Measurements from ENCODE around the gene REC8. TPM values are rescaled to one million over a fixed set of nuclear protein-coding genes. Genes with fewer than 3 reads are reported as not detected.

REC8 gene
- total RNA-seq, 1 experiment from 2014 or later: 8.4 TPM

- peaks cover 9% of the 10 kb centered on the region for H3K4me1 ChIP-seq (ENCODE audit: insufficient read depth, low read length, poor library complexity, severe bottlenecking)
- ChIA-PET CTCF (no interaction called here), POLR2A (ENCODE audit: low non-redundant PET) (interaction anchor here (0.6 kb wide), 1 partner anchor 122 kb away, joined by 5 read pairs; the partner anchor contains the start of gene LTB4R)
- H3K36me3 ChIP-seq (ENCODE audit: insufficient read depth, low read length, poor library complexity, severe bottlenecking): peaks cover 40% of the 10 kb centered on the region
- DNase-seq (ENCODE audit: low spot score): no peak
- BruUV-seq (replicated peaks): no TSS peak
- H3K9me3 ChIP-seq (ENCODE audit: low read depth, low read length, poor library complexity, severe bottlenecking): no peaks in the 10 kb centered on the region
- TF ChIP-seq CTCF (conservative IDR thresholded peaks at IDR 0.05; ENCODE audit: low read depth, low read length): no peak
- no peak for TF ChIP-seq EZH2 (IDR thresholded peaks at IDR 0.05; ENCODE audit: borderline replicate concordance, low read depth, low read length, poor library complexity, severe bottlenecking)
- intact Hi-C loops (cut with micrococcal nuclease; ENCODE audit: unreplicated experiment): loop anchor here (5.0 kb wide), 1 partner anchor 42 kb away; the partner anchor contains the start of genes PSME2 and RNF31
- H3K27me3 ChIP-seq (replicated peaks; ENCODE audit: insufficient read depth, low read depth, low read length, poor library complexity): no peaks in the 10 kb centered on the region
- H3K27ac ChIP-seq (ENCODE audit: low read depth, low read length, poor library complexity, severe bottlenecking): peak overlapping the region; percentile 88
- peak overlapping the region; percentile 79 for H3K4me3 ChIP-seq (ENCODE audit: low read depth, low read length, poor library complexity, severe bottlenecking)
Measured at GRCh38 chr14:24189059-24189375, 17.1 kb downstream of the REC8 start.

DNA sequence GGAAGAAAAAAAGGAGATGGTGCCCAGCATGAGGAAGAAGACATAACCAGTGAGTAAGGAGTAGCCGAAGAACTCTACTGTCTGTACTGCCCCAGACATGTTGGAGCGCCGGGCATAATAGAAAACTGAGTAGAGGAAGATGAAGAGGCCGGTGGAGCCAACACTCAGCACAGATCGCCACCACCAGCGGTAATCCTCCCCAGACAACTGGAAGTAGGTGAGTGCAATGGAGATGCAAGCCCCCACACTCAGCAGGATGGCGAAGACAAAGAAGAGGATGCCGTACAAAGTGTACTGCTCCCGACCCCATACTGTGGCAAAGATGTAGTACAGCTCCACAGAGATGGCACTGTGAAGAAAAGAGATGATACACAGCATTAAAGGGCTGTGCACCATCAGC lies 17.6 kb downstream of the REC8 start:
- no peaks in the 10 kb centered on the region for H3K9me3 ChIP-seq (ENCODE audit: low read depth, low read length, poor library complexity, severe bottlenecking)
- no peak overlapping the region for H3K4me3 ChIP-seq (ENCODE audit: low read depth, low read length, poor library complexity, severe bottlenecking)
- no peak overlapping the region for H3K27ac ChIP-seq (ENCODE audit: low read depth, low read length, poor library complexity, severe bottlenecking)
- no peaks in the 10 kb centered on the region for H3K27me3 ChIP-seq (replicated peaks; ENCODE audit: insufficient read depth, low read depth, low read length, poor library complexity)
- ChIA-PET POLR2A (ENCODE audit: low non-redundant PET) (no interaction called here), CTCF (no interaction called here)
- H3K4me1 ChIP-seq (ENCODE audit: insufficient read depth, low read length, poor library complexity, severe bottlenecking): peaks cover 13% of the 10 kb centered on the region
- intact Hi-C loops (cut with micrococcal nuclease; ENCODE audit: unreplicated experiment): loop anchor here (5.0 kb wide), 1 partner anchor 42 kb away; the partner anchor contains the start of genes PSME2 and RNF31
- TF ChIP-seq EZH2 (IDR thresholded peaks at IDR 0.05; ENCODE audit: borderline replicate concordance, low read depth, low read length, poor library complexity, severe bottlenecking) (no peak), CTCF (conservative IDR thresholded peaks at IDR 0.05; ENCODE audit: low read depth, low read length) (no peak)
- peaks cover 38% of the 10 kb centered on the region for H3K36me3 ChIP-seq (ENCODE audit: insufficient read depth, low read length, poor library complexity, severe bottlenecking)
- no peak for DNase-seq (ENCODE audit: low spot score)
- BruUV-seq (replicated peaks): no TSS peak

GRCh38 chr14:24190416-24190815 lies 18.5 kb downstream of the REC8 start:
- no peak for DNase-seq (ENCODE audit: low spot score)
- Histone ChIP-seq H3K27ac (ENCODE audit: low read depth, low read length, poor library complexity, severe bottlenecking) (no peak overlapping the region), H3K4me1 (ENCODE audit: insufficient read depth, low read length, poor library complexity, severe bottlenecking) (peaks cover 19% of the 10 kb centered on the region), H3K4me3 (ENCODE audit: low read depth, low read length, poor library complexity, severe bottlenecking) (no peak overlapping the region), H3K9me3 (ENCODE audit: low read depth, low read length, poor library complexity, severe bottlenecking) (no peaks in the 10 kb centered on the region), H3K36me3 (ENCODE audit: insufficient read depth, low read length, poor library complexity, severe bottlenecking) (peaks cover 28% of the 10 kb centered on the region), H3K27me3 (replicated peaks; ENCODE audit: insufficient read depth, low read depth, low read length, poor library complexity) (no peaks in the 10 kb centered on the region)
- no TSS peak for BruUV-seq (replicated peaks)
- POLR2A ChIA-PET (ENCODE audit: low non-redundant PET): no interaction called here
- intact Hi-C loops (cut with micrococcal nuclease; ENCODE audit: unreplicated experiment): no loop called here
- TF ChIP-seq EZH2 (IDR thresholded peaks at IDR 0.05; ENCODE audit: borderline replicate concordance, low read depth, low read length, poor library complexity, severe bottlenecking): no peak
- no peak for TF ChIP-seq CTCF (conservative IDR thresholded peaks at IDR 0.05; ENCODE audit: low read depth, low read length)
- CTCF ChIA-PET: no interaction called here
